Neural progenitor cell (in vitro differentiated cells): ENCODE results near the gene RERE. TPM values are rescaled to one million over a fixed set of nuclear protein-coding genes. Genes with fewer than 3 reads are reported as not detected.
A peak's percentile ranks its signal among the peaks of the same experiment; 100 is the strongest.

Source experiments
- DNase-seq: peaks from one replicate; pipeline ENCODE4 v3.0.0-alpha.2; 2016; ENCODE audit warnings: low spot score
- H2AFZ ChIP-seq: fragments of 200-600 bp; sonication (generic); replicated peaks from 2 replicates; pipeline ENCODE4 v1.6.1; 2016; ENCODE audit warnings: antibody characterized with exemption
- H3F3A ChIP-seq: fragments of 200-600 bp; sonication (generic); 2 replicates; pipeline ENCODE4 v1.6.1; 2016; ENCODE audit warnings: antibody characterized with exemption, low read depth
- H3K27ac ChIP-seq: fragments of 200-600 bp; sonication (generic); 2 replicates; pipeline ENCODE4 v1.5.1; 2016; ENCODE audit warnings: mild to moderate bottlenecking
- H3K27me3 ChIP-seq: fragments of 200-600 bp; sonication (generic); 2 replicates; pipeline ENCODE4 v1.6.1; 2016; ENCODE audit warnings: mild to moderate bottlenecking, moderate library complexity
- H3K36me3 ChIP-seq: fragments of 200-600 bp; sonication (generic); 2 replicates; pipeline ENCODE4 v1.5.1; 2016
- H3K4me1 ChIP-seq: fragments of 200-600 bp; sonication (generic); 2 replicates; pipeline ENCODE4 v1.6.1; 2016; ENCODE audit warnings: mixed run types
- H3K4me2 ChIP-seq: fragments of 200-600 bp; sonication (generic); 2 replicates; pipeline ENCODE4 v1.6.1; 2016
- H3K4me3 ChIP-seq: fragments of 200-600 bp; sonication (generic); 2 replicates; pipeline ENCODE4 v1.5.1; 2016
- H3K79me2 ChIP-seq: fragments of 200-600 bp; sonication (generic); 2 replicates; pipeline ENCODE4 v1.6.1; 2016; ENCODE audit warnings: low read depth
- H3K9ac ChIP-seq: fragments of 200-600 bp; sonication (generic); 2 replicates; pipeline ENCODE4 v1.6.1; 2016
- H3K9me3 ChIP-seq: fragments of 200-600 bp; sonication (generic); 2 replicates; pipeline ENCODE4 v1.5.1; 2016; ENCODE audit warnings: low read depth
- H4K20me1 ChIP-seq: fragments of 200-600 bp; sonication (generic); 2 replicates; pipeline ENCODE4 v1.6.1; 2016; ENCODE audit warnings: low read depth
- H3K27ac Mint-ChIP-seq: 3 replicates; pipeline ENCODE4 v1.8.0; 2021; ENCODE audit warnings: mixed read lengths
- H3K27me3 Mint-ChIP-seq: 2 replicates; pipeline ENCODE4 v1.8.0; 2022; ENCODE audit warnings: low read depth, mild to moderate bottlenecking, inconsistent platforms, moderate library complexity, mixed read lengths; ENCODE audit not compliant: insufficient read depth
- H3K36me3 Mint-ChIP-seq: 3 replicates; pipeline ENCODE4 v1.8.0; 2021; ENCODE audit warnings: mixed read lengths
- H3K4me1 Mint-ChIP-seq: 3 replicates; pipeline ENCODE4 v1.8.0; 2021; ENCODE audit warnings: mixed read lengths
- H3K4me3 Mint-ChIP-seq: 3 replicates; pipeline ENCODE4 v1.8.0; 2021; ENCODE audit warnings: mild to moderate bottlenecking, moderate library complexity, mixed read lengths
- H3K9me3 Mint-ChIP-seq: 3 replicates; pipeline ENCODE4 v1.8.0; 2020; ENCODE audit warnings: mixed read lengths
- CTCF ChIP-seq: fragments of 200-600 bp; sonication (generic); IDR thresholded peaks from 2 replicates; pipeline ENCODE4 v1.5.1; 2017; ENCODE audit warnings: antibody characterized with exemption, mild to moderate bottlenecking
- EZH2 ChIP-seq: fragments of 200-600 bp; sonication (generic); IDR thresholded peaks from 2 replicates; pipeline ENCODE4 v1.6.1; 2017; ENCODE audit warnings: antibody characterized with exemption, mild to moderate bottlenecking, moderate library complexity
- EZH2phosphoT487 ChIP-seq: fragments of 200-600 bp; sonication (generic); IDR thresholded peaks from 2 replicates; pipeline ENCODE4 v1.6.1; 2017; ENCODE audit warnings: antibody characterized with exemption
- total RNA-seq: library from RNA; depleted of rRNA; stranded (reverse); fragments of >200 nt; gene quantifications from 2 replicates; pipeline ENCODE4 v1.2.3, GENCODE V29; 2015; ENCODE audit warnings: low replicate concordance

The RERE gene
- total RNA-seq, 1 donor from 2014 or later, result 29.8 TPM

GRCh38 chr1:8351693-8352470 lies 465.6 kb downstream of the RERE start:
- H3K36me3 ChIP-seq, result no peaks in the 10 kb centered on the region

GRCh38 chr1:8350914-8351684 lies 466.3 kb downstream of the RERE start:
- peaks cover 33% of the 10 kb centered on the region for H3F3A ChIP-seq
- H3K4me1 Mint-ChIP-seq, result peaks cover 23% of the 10 kb centered on the region
- H2AFZ ChIP-seq, result no peak overlapping the region
- H3K9me3 ChIP-seq, result no peaks in the 10 kb centered on the region
- peaks cover 25% of the 10 kb centered on the region for H3K36me3 Mint-ChIP-seq
- H3K36me3 ChIP-seq, result no peaks in the 10 kb centered on the region
- H3K27ac ChIP-seq, result no peak overlapping the region
- no peaks in the 10 kb centered on the region for H3K27me3 ChIP-seq
- H3K27me3 Mint-ChIP-seq, result peaks cover 17% of the 10 kb centered on the region
- no peaks in the 10 kb centered on the region for H3K9me3 Mint-ChIP-seq
- H3K79me2 ChIP-seq, result no peaks in the 10 kb centered on the region
- DNase-seq, result no peak
- H3K4me3 Mint-ChIP-seq, result no peak overlapping the region
- H3K9ac ChIP-seq, result no peak overlapping the region
- no peak overlapping the region for H3K4me3 ChIP-seq
- no peak overlapping the region for H3K27ac Mint-ChIP-seq
- H3K4me2 ChIP-seq, result no peak overlapping the region
- peaks cover 18% of the 10 kb centered on the region for H4K20me1 ChIP-seq
- TF ChIP-seq CTCF (no peak), EZH2phosphoT487 (no peak), EZH2 (no peak)
- H3K4me1 ChIP-seq, result no peaks in the 10 kb centered on the region

More at GRCh38 chr1:8351693-8352470, 465.6 kb downstream of the RERE start:
- H3K4me2 ChIP-seq, result no peak overlapping the region
- Mint-ChIP-seq H3K27ac (peak overlapping the region; percentile 85), H3K9me3 (no peaks in the 10 kb centered on the region), H3K4me3 (no peak overlapping the region), H3K36me3 (peaks cover 31% of the 10 kb centered on the region), H3K4me1 (peaks cover 25% of the 10 kb centered on the region), H3K27me3 (peaks cover 20% of the 10 kb centered on the region)
- no peaks in the 10 kb centered on the region for H3K9me3 ChIP-seq
- peaks cover 33% of the 10 kb centered on the region for H3F3A ChIP-seq
- peak; percentile 81 for DNase-seq
- H2AFZ ChIP-seq, result no peak overlapping the region
- H3K9ac ChIP-seq, result no peak overlapping the region
- H3K27ac ChIP-seq, result peak overlapping the region; percentile 70
- peaks cover 22% of the 10 kb centered on the region for H4K20me1 ChIP-seq
- H3K4me3 ChIP-seq, result no peak overlapping the region
- TF ChIP-seq CTCF (peak; percentile 82), EZH2 (no peak)
- H3K79me2 ChIP-seq, result no peaks in the 10 kb centered on the region
- no peaks in the 10 kb centered on the region for H3K4me1 ChIP-seq
- no peaks in the 10 kb centered on the region for H3K27me3 ChIP-seq

- no peak overlapping the region for H3K4me2 ChIP-seq
Measured at GRCh38 chr1:8349961-8350360, 467.5 kb downstream of the RERE start.

More at GRCh38 chr1:8349961-8350360, 467.5 kb downstream of the RERE start:
- Histone ChIP-seq H3K27ac (no peak overlapping the region), H3F3A (peaks cover 30% of the 10 kb centered on the region), H3K36me3 (no peaks in the 10 kb centered on the region), H3K4me1 (no peaks in the 10 kb centered on the region), H3K9me3 (no peaks in the 10 kb centered on the region), H2AFZ (no peak overlapping the region), H3K4me3 (no peak overlapping the region), H3K9ac (no peak overlapping the region), H4K20me1 (peaks cover 18% of the 10 kb centered on the region), H3K79me2 (no peaks in the 10 kb centered on the region), H3K27me3 (no peaks in the 10 kb centered on the region)
- Mint-ChIP-seq H3K36me3 (peaks cover 20% of the 10 kb centered on the region), H3K27ac (no peak overlapping the region), H3K27me3 (peaks cover 16% of the 10 kb centered on the region), H3K4me3 (no peak overlapping the region), H3K4me1 (peaks cover 23% of the 10 kb centered on the region), H3K9me3 (no peaks in the 10 kb centered on the region)
- no peak for TF ChIP-seq CTCF
- TF ChIP-seq EZH2phosphoT487, result no peak
- TF ChIP-seq EZH2, result no peak
- no peak for DNase-seq
